Activated naive CD4-positive, alpha-beta T cell treated with anti-CD3 and anti-CD28 coated beads for 36 hours (primary cell): ENCODE results near the gene STPG2. TPM values are rescaled to one million over a fixed set of nuclear protein-coding genes. Genes with fewer than 3 reads are reported as not detected.
"Not testable (repeated sequence)": the region's sequence is repeated elsewhere in the genome, so short reads cannot be mapped to it uniquely, and the experiment has no call there.

Experiments used
- CTCF ChIA-PET: fragments of 350-600 bp; sonication (Branson Sonifier 250); formaldehyde crosslinking; loops from one replicate; lab custom pipeline; 2021; ENCODE audit warnings: antibody characterized with exemption; lab: Charles Lee
- DNase-seq: peaks from one replicate; pipeline ENCODE4 v3.0.0-alpha.2; 2020
- H3K27ac Mint-ChIP-seq: one replicate; pipeline ENCODE4 v1.8.0; 2021; ENCODE audit warnings: mild to moderate bottlenecking, mixed read lengths
- H3K27me3 Mint-ChIP-seq: one replicate; pipeline ENCODE4 v1.8.0; 2021; ENCODE audit warnings: low read depth, mixed read lengths
- H3K36me3 Mint-ChIP-seq: one replicate; pipeline ENCODE4 v1.8.0; 2021; ENCODE audit warnings: low read depth, mixed read lengths
- H3K4me1 Mint-ChIP-seq: one replicate; pipeline ENCODE4 v1.8.0; 2021; ENCODE audit warnings: low read depth, mixed read lengths
- H3K4me3 Mint-ChIP-seq: one replicate; pipeline ENCODE4 v1.8.0; 2021; ENCODE audit warnings: mild to moderate bottlenecking, moderate library complexity, mixed read lengths
- H3K9me3 Mint-ChIP-seq: one replicate; pipeline ENCODE4 v1.8.0; 2021; ENCODE audit warnings: mixed read lengths
- intact Hi-C: fragments of 100-400 bp; cut with micrococcal nuclease; formaldehyde crosslinking; loops from one replicate; pipeline ENCODE4 v1.15.1; 2023
- total RNA-seq, 2 experiments: library from RNA; stranded (reverse); gene quantifications; one replicate each; pipeline ENCODE4 v1.2.3, GENCODE V29; 2021

STPG2 gene
- total RNA-seq, 2 experiments from 2014 or later = not detected

- Mint-ChIP-seq H3K36me3 (no peaks in the 10 kb centered on the region), H3K9me3 (peaks cover 9% of the 10 kb centered on the region), H3K4me3 (no peak overlapping the region), H3K4me1 (no peaks in the 10 kb centered on the region), H3K27me3 (no peaks in the 10 kb centered on the region), H3K27ac (no peak overlapping the region)
- DNase-seq = no peak
- intact Hi-C loops = no loop called here
- CTCF ChIA-PET = no interaction called here
Measured at GRCh38 chr4:97558204-97558778, 585.0 kb downstream of the STPG2 start.

DNA sequence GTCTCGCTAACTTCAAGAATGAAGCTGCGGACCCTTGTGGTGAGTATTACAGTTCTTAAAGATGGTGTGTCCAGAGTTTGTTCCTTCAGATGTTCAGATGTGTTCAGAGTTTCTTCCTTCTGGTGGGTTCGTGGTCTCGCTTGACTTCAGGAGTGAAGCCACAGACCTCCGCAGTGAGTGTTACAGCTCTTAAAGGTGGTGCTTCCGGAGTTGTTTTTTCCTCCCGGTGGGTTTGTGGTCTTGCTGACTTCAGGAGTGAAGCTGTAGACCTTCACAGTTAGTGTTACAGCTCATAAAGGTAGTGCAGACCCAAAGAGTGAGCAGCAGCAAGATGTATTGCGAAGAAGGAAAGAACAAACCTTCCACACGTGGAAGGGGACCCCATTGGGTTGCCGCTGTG is 592.6 kb downstream of the STPG2 start:
- H3K27me3 Mint-ChIP-seq, H3K4me1 Mint-ChIP-seq, H3K27ac Mint-ChIP-seq, H3K36me3 Mint-ChIP-seq, intact Hi-C loops, H3K4me3 Mint-ChIP-seq, CTCF ChIA-PET, H3K9me3 Mint-ChIP-seq, DNase-seq: not testable (repeated sequence)

DNA sequence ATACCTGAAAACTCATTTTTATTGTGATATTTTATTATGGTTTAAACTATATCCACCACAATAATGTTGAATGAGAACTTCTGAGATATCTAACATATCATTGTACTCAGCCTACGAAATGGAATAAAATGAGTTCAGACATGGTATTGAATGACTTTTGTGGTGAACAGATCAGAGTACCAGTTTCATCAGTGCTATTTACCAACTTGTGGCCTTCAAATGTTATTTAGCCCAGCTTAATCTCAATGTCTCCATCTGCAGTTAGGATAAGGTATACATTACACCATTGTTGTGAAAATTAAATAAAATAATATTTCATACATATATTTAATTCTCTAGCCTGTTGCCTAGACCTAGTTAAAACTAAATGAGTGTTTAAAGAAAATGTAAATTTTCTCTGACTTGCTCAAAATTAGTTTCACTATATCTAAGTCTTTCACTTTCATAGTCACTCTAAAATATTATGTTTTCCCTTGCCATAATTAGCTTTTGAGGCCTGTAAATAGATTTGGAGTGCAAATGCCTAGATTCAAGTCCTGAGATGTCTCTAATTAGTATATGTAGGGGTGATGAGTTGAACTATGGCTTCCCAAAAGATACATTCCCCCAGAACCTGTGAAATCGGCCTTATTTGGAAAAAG is 594.2 kb downstream of the STPG2 start:
- Mint-ChIP-seq H3K36me3 (no peaks in the 10 kb centered on the region), H3K9me3 (peaks cover 3% of the 10 kb centered on the region), H3K4me3 (no peak overlapping the region), H3K4me1 (no peaks in the 10 kb centered on the region), H3K27ac (no peak overlapping the region), H3K27me3 (no peaks in the 10 kb centered on the region)
- CTCF ChIA-PET = no interaction called here
- intact Hi-C loops = no loop called here
- DNase-seq = no peak

DNA sequence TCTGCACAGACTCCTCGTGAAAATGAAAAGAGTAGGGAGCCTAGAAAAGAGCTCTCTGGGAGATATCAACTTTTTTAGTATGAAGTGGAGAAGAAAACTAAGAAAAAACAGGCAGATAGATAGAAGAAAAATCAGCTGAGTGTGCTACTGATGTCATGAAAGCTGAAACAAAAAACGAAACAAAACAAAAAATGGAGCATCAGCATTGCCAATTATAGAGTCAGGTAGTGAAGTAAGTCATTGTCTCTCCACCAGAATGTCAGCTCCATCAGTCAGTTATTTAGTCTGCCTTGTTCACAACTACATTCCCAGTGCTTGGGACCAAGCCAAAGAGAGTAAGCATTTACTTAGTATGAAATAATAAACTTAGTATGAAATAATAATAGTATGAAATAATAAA is 595.1 kb downstream of the STPG2 start:
- Mint-ChIP-seq H3K27me3 (no peaks in the 10 kb centered on the region), H3K36me3 (no peaks in the 10 kb centered on the region), H3K27ac (no peak overlapping the region), H3K4me3 (no peak overlapping the region), H3K4me1 (no peaks in the 10 kb centered on the region), H3K9me3 (peaks cover 3% of the 10 kb centered on the region)
- DNase-seq = no peak
- intact Hi-C loops = no loop called here
- CTCF ChIA-PET = no interaction called here

DNA sequence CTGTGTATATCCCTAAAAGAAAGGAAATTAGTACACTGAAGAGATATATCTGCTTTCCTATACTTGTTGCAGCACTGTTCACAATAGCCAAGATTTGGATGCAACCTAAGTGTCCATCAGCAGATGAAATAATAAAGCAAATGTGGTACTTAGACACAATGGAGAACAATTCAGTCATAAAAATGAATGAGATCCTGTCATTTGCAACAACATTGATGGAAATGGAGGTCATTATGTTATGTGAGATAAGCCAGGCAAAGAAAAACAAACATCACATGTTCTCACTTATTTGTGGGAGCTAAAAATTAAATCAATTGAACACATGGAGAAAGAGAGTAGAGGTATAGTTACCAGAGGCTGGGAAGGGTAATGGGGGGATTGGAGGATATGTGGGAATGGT is 611.9 kb downstream of the STPG2 start:
- H3K27ac Mint-ChIP-seq = no peak overlapping the region

GRCh38 chr4:97530676-97531075 is 612.6 kb downstream of the STPG2 start:
- Mint-ChIP-seq H3K27me3 (no peaks in the 10 kb centered on the region), H3K4me3 (no peak overlapping the region), H3K27ac (no peak overlapping the region), H3K4me1 (no peaks in the 10 kb centered on the region), H3K36me3 (no peaks in the 10 kb centered on the region), H3K9me3 (peaks cover 11% of the 10 kb centered on the region)
- no peak for DNase-seq
- intact Hi-C loops = no loop called here
- CTCF ChIA-PET = interaction anchor here (0.7 kb wide), 1 partner anchor 911 kb away, joined by 3 read pairs; no protein-coding TSS in a partner anchor

More for the DNA sequence above, 611.9 kb downstream of the STPG2 start:
- CTCF ChIA-PET = no interaction called here
- no peaks in the 10 kb centered on the region for H3K36me3 Mint-ChIP-seq
- intact Hi-C loops = no loop called here
- H3K4me1 Mint-ChIP-seq = no peaks in the 10 kb centered on the region
- DNase-seq = no peak
- no peak overlapping the region for H3K4me3 Mint-ChIP-seq
- H3K9me3 Mint-ChIP-seq = peaks cover 11% of the 10 kb centered on the region
- no peaks in the 10 kb centered on the region for H3K27me3 Mint-ChIP-seq

DNA sequence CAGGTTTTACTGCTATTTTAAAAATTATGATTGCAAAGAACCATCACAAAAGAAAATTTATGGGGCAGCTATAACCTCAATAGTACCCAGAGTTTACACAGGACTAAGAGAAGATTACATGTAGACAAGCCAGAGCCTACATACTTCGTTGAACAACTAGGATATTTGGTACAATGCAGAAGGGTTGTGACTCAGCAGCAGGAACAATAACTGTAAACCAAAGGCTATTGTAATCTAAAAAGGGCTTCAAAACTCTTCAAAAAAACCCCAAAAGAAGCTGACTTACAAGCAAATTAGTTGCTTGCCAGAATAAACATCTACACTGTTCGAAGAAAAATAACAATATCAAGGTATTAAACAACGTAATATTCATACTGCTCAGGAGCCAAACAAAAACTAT is 618.0 kb downstream of the STPG2 start:
- DNase-seq = no peak
- Mint-ChIP-seq H3K4me3 (no peak overlapping the region), H3K27ac (no peak overlapping the region), H3K36me3 (no peaks in the 10 kb centered on the region), H3K4me1 (no peaks in the 10 kb centered on the region), H3K27me3 (no peaks in the 10 kb centered on the region), H3K9me3 (peaks cover 9% of the 10 kb centered on the region)
- CTCF ChIA-PET = no interaction called here
- intact Hi-C loops = no loop called here

GRCh38 chr4:97517939-97518338 is 625.3 kb downstream of the STPG2 start:
- Mint-ChIP-seq H3K4me1 (no peaks in the 10 kb centered on the region), H3K27me3 (no peaks in the 10 kb centered on the region), H3K4me3 (no peak overlapping the region), H3K36me3 (no peaks in the 10 kb centered on the region), H3K9me3 (peaks cover 9% of the 10 kb centered on the region), H3K27ac (no peak overlapping the region)
- no peak for DNase-seq
- CTCF ChIA-PET = no interaction called here
- intact Hi-C loops = no loop called here

DNA sequence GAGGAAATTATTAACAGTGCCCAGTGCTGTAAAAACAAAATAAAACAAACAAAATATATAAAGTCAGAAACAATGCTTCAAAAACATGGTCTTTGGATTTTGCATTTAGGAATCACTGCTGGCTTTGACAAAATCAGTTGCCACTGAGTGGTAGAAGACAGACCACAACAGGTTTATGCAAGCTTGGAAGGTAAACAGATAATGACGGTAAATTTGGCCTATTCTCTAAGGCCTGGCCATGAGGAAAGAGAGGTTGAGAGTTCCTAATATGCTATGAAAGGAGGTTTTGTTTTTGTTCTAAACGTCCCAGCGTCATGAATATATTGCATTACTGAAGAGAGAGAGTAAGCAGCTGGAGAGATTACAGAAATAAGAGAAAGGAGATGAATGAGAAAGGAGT is 629.4 kb downstream of the STPG2 start:
- H3K4me3 Mint-ChIP-seq = no peak overlapping the region
- intact Hi-C loops = no loop called here
- H3K27ac Mint-ChIP-seq = no peak overlapping the region
- H3K36me3 Mint-ChIP-seq = no peaks in the 10 kb centered on the region
- CTCF ChIA-PET = no interaction called here
- DNase-seq = no peak
- H3K27me3 Mint-ChIP-seq = no peaks in the 10 kb centered on the region
- peaks cover 3% of the 10 kb centered on the region for H3K9me3 Mint-ChIP-seq
- no peaks in the 10 kb centered on the region for H3K4me1 Mint-ChIP-seq

Other genes with a start within 250 kb of the STPG2 start
- 10 to 100 TPM; 36.7 to 40.9 TPM for gene RAP1GDS1, start 117.9 kb upstream of the STPG2 start, total RNA-seq